Measurements from ENCODE around the gene DPYSL3.

Gene DPYSL3

GRCh38 chr5:147437161-147437596 is 72.7 kb downstream of the DPYSL3 start:
- no peak for DNase-seq (ENCODE audit: low read depth in 2 of 2)

- DNase-seq (ENCODE audit: low read depth in 2 of 2) = no peak
Measured at GRCh38 chr5:147436596-147436995, 73.3 kb downstream of the DPYSL3 start.

- DNase-seq (ENCODE audit: low read depth in 2 of 2) = no peak
Measured at GRCh38 chr5:147434049-147434448, 75.8 kb downstream of the DPYSL3 start.

- no peak for DNase-seq (ENCODE audit: low read depth in 2 of 2)
Measured at GRCh38 chr5:147432323-147432722, 77.5 kb downstream of the DPYSL3 start.

- no peak for DNase-seq (ENCODE audit: low read depth in 2 of 2)
Measured at GRCh38 chr5:147431586-147431985, 78.3 kb downstream of the DPYSL3 start.

- DNase-seq (ENCODE audit: low read depth in 2 of 2) = no peak
Measured at GRCh38 chr5:147430628-147431027, 79.2 kb downstream of the DPYSL3 start.

- DNase-seq (ENCODE audit: low read depth in 2 of 2) = no peak
Measured at GRCh38 chr5:147427521-147428401, 82.1 kb downstream of the DPYSL3 start.

GRCh38 chr5:147426640-147427327 is 83.1 kb downstream of the DPYSL3 start:
- no peak for DNase-seq (ENCODE audit: low read depth in 2 of 2)

- no peak for DNase-seq (ENCODE audit: low read depth in 2 of 2)
Measured at GRCh38 chr5:147418613-147419012, 91.3 kb downstream of the DPYSL3 start.

- DNase-seq (ENCODE audit: low read depth in 2 of 2) = no peak
Measured at GRCh38 chr5:147417135-147417813, 92.6 kb downstream of the DPYSL3 start.

GRCh38 chr5:147415651-147416050 is 94.2 kb downstream of the DPYSL3 start:
- no peak for DNase-seq (ENCODE audit: low read depth in 2 of 2)

GRCh38 chr5:147413266-147413665 is 96.6 kb downstream of the DPYSL3 start:
- DNase-seq (ENCODE audit: low read depth in 2 of 2) = no peak

- DNase-seq (ENCODE audit: low read depth in 2 of 2) = no peak
Measured at GRCh38 chr5:147412561-147412960, 97.3 kb downstream of the DPYSL3 start.

- DNase-seq (ENCODE audit: low read depth in 2 of 2) = no peak
Measured at GRCh38 chr5:147411359-147412319, 98.2 kb downstream of the DPYSL3 start.

- DNase-seq (ENCODE audit: low read depth in 2 of 2) = no peak
Measured at GRCh38 chr5:147410496-147411358, 99.1 kb downstream of the DPYSL3 start.

GRCh38 chr5:147408980-147409379 is 100.9 kb downstream of the DPYSL3 start:
- no peak for DNase-seq (ENCODE audit: low read depth in 2 of 2)

GRCh38 chr5:147407094-147407681 is 102.7 kb downstream of the DPYSL3 start:
- DNase-seq (ENCODE audit: low read depth in 2 of 2) = no peak

GRCh38 chr5:147406636-147407035 is 103.2 kb downstream of the DPYSL3 start:
- no peak for DNase-seq (ENCODE audit: low read depth in 2 of 2)

- DNase-seq (ENCODE audit: low read depth in 2 of 2) = no peak
Measured at GRCh38 chr5:147404706-147405105, 105.2 kb downstream of the DPYSL3 start.
